ENCODE data around the gene FIBP.
A peak's percentile ranks its signal among the peaks of the same experiment; 100 is the strongest.
"Not testable (repeated sequence)": the region's sequence is repeated elsewhere in the genome, so short reads cannot be mapped to it uniquely, and the experiment has no call there.

The FIBP gene

DNA sequence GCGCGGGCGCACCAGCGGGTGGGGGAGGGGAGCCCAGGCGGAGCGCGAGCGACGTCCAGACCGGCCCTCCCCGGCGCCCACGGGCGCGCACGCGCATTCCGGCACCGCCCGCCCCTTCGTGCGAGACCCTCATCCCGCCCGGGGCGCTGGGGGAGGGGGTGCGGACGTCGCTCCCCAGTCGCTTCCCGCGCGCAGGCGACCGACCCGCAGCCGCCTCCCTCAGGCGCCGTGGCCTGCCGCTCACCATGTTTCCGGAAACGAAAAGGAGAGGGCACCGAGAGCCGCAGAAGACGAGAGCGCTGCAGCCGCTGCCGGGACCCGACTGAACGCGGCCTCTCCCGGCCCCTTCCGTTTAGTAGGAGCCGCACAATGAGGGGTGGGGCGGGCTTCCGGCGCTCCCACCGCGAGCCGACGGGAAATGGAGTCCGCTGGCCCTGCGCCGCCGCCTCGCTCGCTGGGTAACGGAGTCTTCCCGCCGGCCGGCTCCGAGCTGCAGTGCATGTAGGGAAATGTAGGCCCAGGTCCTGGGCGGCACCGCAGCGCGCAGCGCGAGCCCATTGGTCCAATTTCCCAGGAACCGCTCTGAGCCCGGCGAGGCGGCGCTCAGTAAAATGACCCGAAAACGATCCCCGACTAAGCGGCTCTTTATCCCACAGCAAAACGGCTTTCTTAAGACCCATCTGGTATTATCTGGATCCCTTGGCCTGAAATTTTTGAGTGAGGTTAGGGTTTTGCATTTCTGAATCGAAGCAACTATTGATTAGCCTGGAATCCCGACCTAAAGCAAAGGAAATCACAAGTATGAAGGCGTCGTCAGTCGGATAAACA, 30.2 kb downstream of the FIBP start, which contains the start of gene CFL1:
Gene CFL1 (minus strand): TSS at position 328 of the 828 bp plus-strand sequence. CDS start 81 bp downstream, at position 247.
- peak; percentile 99 for DNase-seq

DNA sequence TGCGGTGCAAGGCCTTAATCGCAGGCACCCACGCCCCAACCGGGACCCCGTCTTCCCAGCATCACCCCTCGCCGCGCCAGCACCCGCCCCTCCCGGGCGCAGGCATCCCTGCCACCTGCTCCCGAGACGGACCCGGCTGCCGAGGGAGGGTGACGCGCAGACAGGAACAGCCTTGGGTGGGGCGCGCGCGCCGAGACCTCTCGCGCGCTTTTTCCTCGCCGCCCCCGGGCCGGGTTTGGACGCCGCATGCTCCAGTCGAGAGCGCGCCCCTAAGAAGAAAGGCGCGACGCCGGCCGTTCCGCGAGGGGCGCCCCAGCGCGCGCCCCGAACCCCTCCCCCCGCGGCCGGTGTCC, 30.8 kb downstream of the FIBP start:
- no peak for DNase-seq

DNA sequence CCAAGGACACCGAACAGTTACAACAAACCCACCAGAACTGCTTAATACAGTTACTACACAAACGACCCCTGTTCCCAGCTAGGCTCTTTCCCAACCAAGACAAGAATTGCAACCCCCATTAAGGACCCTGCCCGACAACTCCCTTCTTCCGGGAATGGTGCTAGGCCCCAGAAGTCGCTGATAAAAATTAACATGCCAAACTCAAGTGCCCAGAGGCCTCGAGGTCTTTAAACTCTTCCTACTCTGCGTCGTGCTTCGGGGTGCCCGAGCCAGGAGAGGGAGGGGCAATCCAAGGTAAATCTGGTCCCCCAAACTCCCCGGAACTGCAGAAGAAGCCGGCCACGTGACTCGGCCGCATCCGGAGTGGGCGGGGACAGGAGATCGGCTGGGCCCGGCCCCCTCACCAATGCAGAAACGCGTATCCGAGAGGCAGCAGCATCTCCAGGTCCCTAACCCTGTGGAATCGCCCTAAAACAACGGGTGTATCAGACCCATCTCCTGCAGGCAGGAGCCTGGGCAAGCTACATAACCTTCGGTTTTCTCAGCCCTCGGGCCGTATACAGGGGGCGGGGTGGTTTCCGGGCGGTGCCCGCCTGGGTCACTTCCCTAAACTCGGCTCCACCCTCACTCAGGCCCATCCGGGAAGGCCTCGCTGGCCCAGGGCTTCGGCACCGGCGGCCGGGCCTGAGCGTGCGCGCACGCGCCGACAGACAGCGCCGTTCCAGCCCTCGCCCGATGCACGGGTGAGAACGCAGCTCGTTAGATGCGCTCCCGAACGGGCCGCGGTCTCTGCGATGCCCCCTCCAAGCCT, 31.4 kb downstream of the FIBP start:
- peak; percentile 54 for DNase-seq

DNA sequence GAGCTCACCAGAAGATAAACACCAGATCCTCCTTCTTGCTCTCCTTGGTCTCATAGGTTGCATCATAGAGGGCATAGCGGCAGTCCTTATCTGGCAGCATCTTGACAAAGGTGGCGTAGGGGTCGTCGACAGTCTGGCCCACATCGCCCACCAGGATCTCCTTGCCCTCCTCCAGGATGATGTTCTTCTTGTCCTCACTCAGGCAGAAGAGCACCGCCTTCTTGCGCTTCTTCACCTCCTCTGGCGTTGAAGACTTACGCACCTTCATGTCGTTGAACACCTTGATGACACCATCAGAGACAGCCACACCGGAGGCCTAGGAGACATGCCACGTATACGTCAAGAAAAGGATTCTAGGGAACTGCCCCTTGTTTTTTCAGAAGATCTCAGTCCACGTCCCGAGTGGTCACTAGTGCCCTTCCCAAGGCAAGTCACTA, 32.3 kb downstream of the FIBP start:
- no peak for DNase-seq

DNA sequence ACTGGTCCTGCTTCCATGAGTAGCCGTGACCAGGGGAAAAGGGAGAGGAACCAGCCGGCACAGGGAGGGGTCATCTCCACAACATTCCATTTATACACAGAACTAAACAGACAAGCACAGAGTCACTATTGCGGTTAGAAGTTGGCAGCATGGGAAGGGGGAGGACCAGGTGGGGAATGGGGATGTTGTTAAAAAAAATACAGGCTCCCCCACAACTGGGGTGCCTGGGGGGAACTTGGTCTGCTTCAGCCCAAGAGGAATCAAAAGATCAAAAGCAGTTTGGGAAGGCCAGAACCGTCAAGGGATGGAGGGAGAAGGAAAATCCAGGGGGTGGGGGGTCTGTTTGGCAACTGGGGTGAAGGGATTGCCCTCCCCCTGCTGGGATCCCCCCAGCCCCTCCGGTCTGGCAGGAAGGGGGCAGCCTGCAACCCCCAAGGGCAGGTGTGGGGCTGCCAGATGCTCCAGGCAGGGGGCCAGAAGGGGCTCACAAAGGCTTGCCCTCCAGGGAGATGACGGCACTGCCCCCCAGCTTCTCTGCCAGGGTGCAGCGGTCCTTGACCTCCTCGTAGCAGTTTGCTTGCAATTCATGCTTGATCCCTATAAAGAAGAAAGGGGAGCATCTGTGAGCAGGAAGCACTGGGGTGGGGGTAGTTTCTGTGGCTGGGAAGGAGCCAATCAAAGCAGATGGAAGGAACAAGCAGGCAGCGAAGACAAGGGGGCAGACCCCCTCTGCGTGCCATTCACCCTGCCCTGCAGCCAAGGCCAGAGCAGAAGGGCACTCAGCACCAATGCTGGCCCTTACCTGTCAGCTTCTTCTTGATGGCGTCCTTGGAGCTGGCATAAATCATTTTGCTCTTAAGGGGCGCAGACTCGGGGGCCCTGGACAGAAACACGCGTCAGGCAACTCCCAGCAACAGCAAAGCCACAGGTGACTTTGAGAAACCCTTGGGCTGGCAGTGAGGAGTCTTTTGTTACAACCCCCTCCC, 33.1 kb downstream of the FIBP start:
- DNase-seq, result no peak

DNA sequence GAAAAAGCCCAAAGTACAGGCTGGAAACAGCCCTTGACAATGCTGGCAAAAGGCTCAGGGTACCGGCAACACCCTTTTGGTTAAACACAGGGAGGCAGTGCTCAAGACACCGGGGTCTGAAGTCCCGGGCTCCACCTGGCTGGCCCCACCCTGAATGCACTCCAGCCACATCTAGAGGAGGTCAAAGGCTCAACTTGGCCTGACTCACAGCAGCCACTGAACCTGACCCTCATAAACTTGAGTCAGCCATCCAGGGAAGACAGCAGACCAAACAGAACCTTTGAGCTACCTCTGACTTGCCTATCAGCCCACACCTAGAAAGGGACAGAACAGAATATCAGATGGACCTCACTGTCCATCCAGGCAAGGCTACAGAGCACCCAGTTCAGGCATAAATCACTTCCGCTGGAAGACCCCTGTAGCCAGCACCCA, 34.1 kb downstream of the FIBP start:
- DNase-seq, result no peak

DNA sequence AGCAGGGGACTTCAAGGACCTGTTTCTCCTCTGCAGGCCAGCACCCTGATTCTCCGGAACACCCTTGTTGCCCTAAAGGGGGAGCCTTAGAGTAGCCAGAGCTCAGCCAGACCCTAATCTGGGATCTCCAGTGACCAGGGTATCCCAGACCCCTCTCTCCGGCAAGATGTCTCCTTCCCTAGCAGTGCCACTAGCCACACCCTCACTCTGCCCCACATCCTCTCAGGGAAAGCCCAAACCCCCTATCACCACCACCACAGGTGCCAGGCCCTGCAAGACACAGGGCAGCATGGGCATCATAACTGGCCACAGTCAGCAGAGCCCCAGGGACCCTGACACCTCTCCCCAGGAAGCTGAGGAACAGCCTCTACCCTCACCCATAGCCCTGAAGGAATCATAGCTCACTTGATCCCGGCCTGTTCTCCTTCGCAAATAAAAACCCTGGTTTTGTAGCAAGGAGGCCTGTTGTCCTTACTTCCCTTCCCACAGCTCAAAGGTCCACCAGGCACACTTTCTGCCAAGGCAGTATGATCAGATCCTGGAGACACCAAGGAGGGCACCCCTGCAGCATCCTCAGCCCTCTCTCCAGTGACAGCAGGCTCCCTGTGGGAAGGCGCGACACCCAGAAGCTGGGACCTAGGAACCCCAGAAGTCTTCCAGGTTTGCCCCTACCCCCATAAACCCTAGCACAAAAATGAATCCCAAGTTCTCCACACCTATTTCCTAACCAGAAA, 34.9 kb downstream of the FIBP start:
- no peak for DNase-seq

DNA sequence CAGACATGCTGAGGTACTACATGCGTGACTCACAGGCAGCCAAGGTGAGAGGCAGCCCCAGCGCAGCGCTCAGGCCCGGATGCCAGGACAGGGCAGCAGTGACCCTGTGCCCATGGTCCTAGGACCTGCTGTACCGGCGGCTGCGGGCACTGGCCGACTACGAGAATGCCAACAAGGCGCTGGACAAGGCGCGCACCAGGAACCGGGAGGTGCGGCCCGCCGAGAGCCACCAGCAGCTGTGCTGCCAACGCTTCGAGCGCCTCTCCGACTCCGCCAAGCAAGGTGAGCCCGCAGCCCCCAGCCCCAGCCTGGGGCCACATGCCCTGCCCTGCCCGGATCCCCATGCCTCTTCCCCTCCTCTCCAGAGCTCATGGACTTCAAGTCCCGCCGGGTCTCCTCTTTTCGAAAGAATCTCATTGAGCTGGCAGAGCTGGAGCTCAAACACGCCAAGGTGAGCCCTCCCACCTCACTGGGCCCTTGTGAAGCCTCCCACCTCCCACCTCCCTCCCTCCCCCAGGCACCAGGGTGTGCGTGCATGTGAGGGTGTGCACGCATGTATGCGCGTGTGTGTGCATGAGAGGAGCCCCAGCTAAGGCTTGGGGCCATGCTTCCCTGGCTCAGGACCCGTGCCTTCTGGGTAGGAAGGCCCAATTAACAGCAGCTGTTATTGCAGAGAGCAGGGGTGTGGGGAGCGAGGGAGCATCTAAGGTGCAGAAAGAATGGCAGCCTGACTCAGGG, 35.6 kb downstream of the FIBP start:
- DNase-seq, result no peak

DNA sequence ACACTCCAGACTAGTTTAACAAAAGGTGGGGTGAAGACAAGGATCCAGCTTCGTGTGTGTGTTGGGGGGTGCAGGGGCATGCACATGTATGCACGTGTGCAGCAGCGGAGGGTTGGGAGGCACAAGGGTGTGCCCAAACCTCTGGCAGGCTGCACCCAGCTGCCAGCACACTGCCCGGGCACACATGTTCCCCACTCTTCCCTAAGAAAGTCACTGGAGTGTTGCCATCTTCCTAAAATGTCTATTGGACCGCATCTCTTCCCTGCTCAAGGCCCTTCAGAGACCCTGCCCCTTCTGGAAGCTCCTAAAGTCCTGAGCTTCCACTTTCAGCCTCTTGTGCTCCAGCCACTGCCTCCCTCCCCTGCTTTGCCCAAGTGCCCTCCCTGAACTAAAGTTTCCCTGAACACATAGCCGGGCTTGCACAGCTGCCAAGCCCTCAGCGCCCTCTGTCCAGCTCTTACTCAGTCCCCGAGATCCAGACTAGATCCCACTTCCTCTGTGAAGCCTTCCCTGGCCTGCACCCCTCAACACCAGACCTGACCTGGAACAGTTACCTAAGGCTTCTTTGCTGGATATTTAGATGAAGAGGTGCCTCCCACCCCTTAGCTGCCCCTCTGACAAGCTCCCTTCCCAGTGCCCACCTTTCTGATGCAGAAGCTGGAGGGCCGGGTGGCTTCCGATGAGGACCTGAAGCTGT, 36.3 kb downstream of the FIBP start:
- no peak for DNase-seq

DNA sequence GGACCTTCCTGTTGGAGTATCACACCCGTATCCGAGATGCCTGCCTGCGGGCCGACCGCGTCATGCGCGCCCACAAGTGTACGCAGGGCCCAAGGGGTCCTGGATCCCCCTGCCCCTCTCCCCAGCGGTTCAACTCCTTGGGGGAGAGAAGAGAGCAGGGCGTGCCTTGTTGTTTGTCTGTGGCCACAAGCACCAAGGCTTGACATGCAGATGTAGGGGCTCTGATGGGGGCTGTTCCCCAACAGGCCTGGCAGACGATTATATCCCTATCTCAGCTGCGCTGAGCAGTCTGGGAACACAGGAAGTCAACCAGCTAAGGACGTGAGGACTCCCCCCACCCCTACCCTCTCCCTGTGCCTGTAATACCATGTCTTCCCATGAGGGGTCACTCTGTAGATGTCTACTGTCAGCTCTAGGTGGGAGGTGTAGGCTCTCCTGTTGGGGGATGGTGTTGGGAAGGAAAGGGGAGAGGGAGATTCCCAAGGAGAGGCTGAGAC, 37.1 kb downstream of the FIBP start:
- no peak for DNase-seq

DNA sequence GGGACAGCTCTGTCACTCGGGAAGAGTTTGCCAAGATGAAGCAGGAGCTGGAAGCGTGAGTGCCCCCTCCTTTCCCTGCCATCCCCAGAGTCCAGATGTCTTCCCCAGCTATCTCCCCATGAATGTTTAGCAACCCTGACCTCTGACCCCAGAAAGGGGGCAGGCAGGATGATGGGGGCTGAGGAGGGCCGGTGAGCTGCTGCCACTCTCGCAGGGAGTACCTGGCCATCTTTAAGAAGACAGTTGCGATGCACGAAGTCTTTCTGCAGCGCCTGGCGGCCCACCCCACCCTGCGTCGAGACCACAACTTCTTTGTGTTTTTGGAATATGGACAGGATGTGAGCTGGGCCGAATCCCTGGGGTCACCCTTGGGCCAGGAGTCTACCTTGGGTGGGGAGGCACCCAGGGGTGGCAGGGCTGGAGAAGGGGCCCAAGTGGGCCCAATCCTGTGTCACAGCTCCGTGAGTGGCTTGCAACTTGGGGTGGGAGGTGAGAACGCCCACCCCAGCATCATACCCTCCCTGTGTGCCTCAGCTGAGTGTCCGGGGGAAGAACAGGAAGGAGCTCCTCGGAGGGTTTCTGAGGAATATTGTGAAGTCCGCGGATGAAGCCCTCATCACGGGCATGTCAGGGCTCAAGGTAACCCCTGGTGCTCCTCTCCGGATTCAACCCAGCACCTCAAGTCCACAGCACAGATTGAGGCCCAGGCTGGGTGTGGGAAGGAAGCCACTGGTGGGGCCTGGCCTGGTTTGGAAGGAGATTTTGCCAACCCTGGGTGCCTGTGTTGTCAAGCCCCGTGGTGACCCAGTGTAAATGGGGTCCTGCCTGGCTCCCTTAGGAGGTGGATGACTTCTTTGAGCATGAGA, 37.8 kb downstream of the FIBP start:
- DNase-seq, result no peak

DNA sequence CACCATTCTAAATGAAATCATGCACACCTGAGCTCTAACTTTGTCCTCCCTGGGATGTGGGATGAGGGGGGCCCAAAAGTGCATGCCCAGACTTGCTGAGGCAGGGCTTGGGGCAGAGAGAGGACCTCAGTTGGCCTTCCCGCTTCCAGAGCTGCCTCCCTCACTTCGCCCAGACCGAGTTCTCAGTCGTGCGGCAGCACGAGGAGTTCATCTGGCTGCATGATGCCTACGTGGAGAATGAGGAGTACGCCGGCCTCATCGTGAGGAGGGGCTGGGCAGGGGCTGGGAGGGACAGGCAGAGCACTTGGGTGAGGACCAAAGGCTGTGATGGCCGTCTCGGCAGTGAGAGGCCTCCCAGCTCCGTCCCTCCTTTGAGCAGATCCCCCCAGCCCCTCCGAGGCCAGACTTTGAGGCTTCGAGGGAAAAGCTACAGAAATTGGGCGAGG, 38.5 kb downstream of the FIBP start:
- no peak for DNase-seq

DNA sequence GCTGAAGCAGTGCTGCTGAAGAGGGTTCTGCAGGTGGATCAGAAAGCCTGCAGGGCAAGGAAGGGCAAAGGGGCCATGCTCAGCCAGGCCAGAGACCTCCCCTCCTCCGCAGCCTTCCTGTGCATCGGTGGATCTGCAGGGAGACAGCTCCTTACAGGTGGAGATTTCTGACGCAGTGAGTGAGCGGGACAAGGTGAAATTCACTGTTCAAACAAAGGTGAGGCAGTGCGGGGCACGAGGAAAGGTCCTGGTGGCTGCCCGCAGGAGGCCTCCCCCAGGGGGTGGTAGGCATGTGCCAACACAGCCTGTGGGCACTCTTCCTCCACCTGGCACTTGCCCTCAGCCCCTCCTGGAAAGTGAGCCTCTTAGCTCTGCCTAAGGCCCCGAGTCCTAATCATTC, 38.9 kb downstream of the FIBP start:
- DNase-seq, result no peak

DNA sequence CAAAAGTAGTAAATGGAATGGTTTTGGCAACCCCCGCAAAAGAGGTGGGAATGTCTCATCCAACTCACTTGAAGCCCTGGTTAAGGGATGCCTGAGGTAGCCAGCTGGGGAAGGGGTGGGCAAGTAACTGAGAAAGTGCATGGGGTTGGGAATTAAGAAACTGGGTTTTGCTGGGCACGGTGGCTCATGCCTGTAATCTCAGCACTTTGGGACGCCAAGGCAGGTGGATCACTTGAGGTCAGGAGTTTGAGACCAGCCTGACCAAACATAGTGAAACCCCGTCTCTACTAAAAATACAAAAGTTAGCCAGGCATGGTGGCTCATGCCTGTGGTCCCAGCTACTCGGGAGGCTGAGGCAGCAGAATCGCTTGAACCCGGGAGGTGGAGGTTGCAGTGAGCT, 39.6 kb downstream of the FIBP start:
- DNase-seq, result not testable (repeated sequence)

DNA sequence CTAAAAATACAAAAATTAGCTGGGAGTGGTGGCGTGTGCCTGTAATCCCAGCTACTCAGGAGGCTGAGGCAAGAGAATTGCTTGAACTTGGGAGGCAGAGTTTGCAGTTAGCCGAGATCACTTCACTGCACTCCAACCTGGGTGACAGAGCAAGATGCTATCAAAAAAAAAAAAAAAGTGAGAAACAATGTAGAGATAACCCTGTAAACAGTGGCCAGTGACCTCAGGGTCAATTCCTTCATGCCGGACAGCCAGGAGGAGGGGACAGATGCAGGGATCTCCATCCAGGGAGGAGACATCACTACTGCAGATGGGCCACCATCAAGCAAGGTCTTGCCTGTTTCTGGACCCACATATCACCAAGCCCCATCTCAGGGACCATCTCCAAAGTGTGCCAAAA, 40.5 kb downstream of the FIBP start:
- DNase-seq, result no peak

DNA sequence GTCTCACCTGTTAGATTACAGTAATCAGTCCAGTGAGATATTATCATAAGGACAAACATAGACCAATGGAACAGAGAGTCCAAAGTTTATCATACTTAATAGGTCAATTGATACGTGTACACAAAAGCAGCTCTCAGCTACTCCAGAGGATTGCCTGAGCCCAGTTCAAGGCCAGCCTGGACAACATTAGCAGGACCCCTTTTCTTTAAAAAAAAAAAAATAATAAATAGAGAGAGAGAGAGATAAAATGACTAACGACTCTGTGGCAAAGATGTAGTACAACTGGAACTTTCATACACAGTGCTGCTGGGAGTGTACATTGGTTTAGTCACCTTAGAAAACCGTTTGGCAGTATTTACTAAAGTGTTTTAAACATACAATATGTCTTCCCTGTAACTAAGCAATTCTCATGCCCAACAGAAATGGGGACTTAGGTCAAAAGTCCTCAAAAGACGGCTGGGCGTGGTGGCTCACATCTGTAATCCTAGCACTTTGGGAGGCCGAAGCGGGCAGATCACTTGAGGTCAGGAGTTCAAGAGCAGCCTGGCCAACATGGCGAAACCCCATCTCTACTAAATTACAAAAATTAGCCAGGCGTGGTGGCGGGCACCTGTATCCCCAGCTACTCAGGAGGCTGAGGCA, 43.9 kb downstream of the FIBP start:
- DNase-seq, result no peak

DNA sequence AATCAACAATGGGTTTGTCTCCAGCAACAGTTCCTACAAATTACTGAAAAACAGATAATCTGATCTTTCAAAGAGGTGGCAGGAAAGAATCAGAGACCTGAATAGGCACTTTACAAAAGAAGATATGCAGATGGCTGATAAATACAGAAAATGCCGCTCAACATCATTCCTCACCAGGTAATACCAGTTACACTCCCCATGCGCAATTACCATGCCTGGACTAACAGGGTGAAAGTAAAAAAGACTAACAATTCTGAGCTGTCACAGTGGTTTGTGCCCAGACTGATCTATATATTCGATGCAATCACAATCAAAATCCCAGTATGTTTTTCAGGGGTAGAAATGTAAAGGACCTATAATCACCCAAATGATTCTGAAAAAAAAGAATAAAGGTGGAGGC, 44.5 kb downstream of the FIBP start:
- no peak for DNase-seq

DNA sequence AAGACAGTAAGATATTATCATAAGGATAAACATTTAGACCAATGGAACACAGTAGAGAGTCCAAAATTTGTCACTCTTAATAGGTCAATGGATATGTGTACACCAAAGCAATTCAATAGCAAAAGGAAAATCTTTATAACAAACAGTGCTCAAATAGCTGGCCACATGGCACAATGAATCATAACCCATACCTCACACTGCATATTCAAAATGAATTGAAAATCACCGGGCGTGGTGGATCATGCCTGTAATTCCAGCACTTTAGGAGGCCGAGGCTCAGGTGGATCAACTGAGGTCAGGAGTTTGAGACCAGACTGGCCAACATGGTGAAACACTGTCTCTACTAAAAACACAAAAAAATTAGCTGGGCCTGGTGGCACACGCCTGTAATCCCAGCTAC, 46.1 kb downstream of the FIBP start:
- DNase-seq, result no peak

DNA sequence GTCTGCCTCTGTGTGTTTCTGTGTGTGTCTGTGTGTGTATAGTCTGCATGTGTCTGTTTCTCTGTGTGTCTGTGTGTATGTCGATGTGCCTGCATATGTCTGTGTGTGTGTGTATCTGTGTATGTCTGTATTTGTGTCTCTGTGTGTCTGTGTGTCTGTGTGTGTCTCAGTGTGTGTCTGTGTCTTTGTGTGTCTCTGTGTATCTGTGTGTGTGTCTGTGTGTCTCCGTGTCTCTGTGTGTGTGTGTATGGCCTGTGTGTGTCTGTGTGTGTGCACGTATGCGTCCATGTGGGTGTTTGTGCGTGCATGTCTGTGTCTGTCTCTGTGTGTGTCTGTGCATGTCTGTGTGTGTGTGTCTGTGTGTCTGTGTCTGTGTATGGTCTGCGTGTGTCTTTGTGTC, 54.1 kb downstream of the FIBP start:
- no peak for DNase-seq

Measured in fibroblast of skin of right quadriceps (primary cell).